Measurements from ENCODE around the gene ZNF341.

Gene ZNF341

GRCh38 chr20:33740189-33740588 lies 8.4 kb downstream of the ZNF341 start:
- DNase-seq (ENCODE audit: low spot score), result no peak
- TF ChIP-seq CTCF (IDR thresholded peaks at IDR 0.05; ENCODE audit: borderline replicate concordance, control extremely low read depth, extremely low read depth, insufficient read depth, missing control alignments), result no peak
- in situ Hi-C loops (cut with MboI; ENCODE audit: low sequenced_read_pairs, unreplicated experiment), result no loop called here

- in situ Hi-C loops (cut with MboI; ENCODE audit: low sequenced_read_pairs, unreplicated experiment), result no loop called here
- no peak for DNase-seq (ENCODE audit: low spot score)
- TF ChIP-seq CTCF (IDR thresholded peaks at IDR 0.05; ENCODE audit: borderline replicate concordance, control extremely low read depth, extremely low read depth, insufficient read depth, missing control alignments), result no peak
Observed at GRCh38 chr20:33744181-33744580, 12.4 kb downstream of the ZNF341 start.

GRCh38 chr20:33744773-33745385 lies 13.1 kb downstream of the ZNF341 start:
- in situ Hi-C loops (cut with MboI; ENCODE audit: low sequenced_read_pairs, unreplicated experiment), result no loop called here
- TF ChIP-seq CTCF (IDR thresholded peaks at IDR 0.05; ENCODE audit: borderline replicate concordance, control extremely low read depth, extremely low read depth, insufficient read depth, missing control alignments), result no peak
- no peak for DNase-seq (ENCODE audit: low spot score)

GRCh38 chr20:33746325-33746998 lies 14.7 kb downstream of the ZNF341 start:
- in situ Hi-C loops (cut with MboI; ENCODE audit: low sequenced_read_pairs, unreplicated experiment), result no loop called here
- no peak for TF ChIP-seq CTCF (IDR thresholded peaks at IDR 0.05; ENCODE audit: borderline replicate concordance, control extremely low read depth, extremely low read depth, insufficient read depth, missing control alignments)
- no peak for DNase-seq (ENCODE audit: low spot score)

GRCh38 chr20:33751775-33752174 lies 20.0 kb downstream of the ZNF341 start:
- in situ Hi-C loops (cut with MboI; ENCODE audit: low sequenced_read_pairs, unreplicated experiment), result no loop called here
- DNase-seq (ENCODE audit: low spot score), result no peak
- TF ChIP-seq CTCF (IDR thresholded peaks at IDR 0.05; ENCODE audit: borderline replicate concordance, control extremely low read depth, extremely low read depth, insufficient read depth, missing control alignments), result no peak

- TF ChIP-seq CTCF (IDR thresholded peaks at IDR 0.05; ENCODE audit: borderline replicate concordance, control extremely low read depth, extremely low read depth, insufficient read depth, missing control alignments), result no peak
- in situ Hi-C loops (cut with MboI; ENCODE audit: low sequenced_read_pairs, unreplicated experiment), result no loop called here
- DNase-seq (ENCODE audit: low spot score), result no peak
Observed at GRCh38 chr20:33753143-33753542, 21.3 kb downstream of the ZNF341 start.
